Transverse colon (tissue), 4 donors: ENCODE results near the gene EHD2.

Experiments
- CTCF ChIP-seq, 5 experiments: fragments of 200-600 bp in 3 of 5; fragments of 450-650 bp in 2 of 5; sonication (generic) in 3 of 5; IDR thresholded peaks; 1 replicate in 2 of 5; 2 replicates in 3 of 5; pipeline ENCODE4 v1.5.1; 2016 to 2017; ENCODE audit warnings: antibody characterized with exemption in 5 of 5, inconsistent platforms in 3 of 5, mild to moderate bottlenecking in 2 of 5, moderate library complexity in 1 of 5
- EP300 ChIP-seq: sonication (generic); formaldehyde crosslinking; IDR thresholded peaks from one replicate; pipeline ENCODE4 v1.6.1; 2017; ENCODE audit warnings: antibody characterized with exemption, low read depth
- POLR2A ChIP-seq: fragments of 450-650 bp; IDR thresholded peaks from one replicate; pipeline ENCODE4 v1.6.1; 2016; ENCODE audit warnings: antibody characterized with exemption, mild to moderate bottlenecking, moderate library complexity
- POLR2AphosphoS5 ChIP-seq, 3 donors: sonication (generic); formaldehyde crosslinking; IDR thresholded peaks; one replicate each; pipeline ENCODE4 v1.6.1; 2016; ENCODE audit warnings: antibody characterized with exemption in 3 of 3

- no peak for TF ChIP-seq CTCF (IDR thresholded peaks at IDR 0.05)
- no peak for TF ChIP-seq POLR2A
- TF ChIP-seq POLR2AphosphoS5 (IDR thresholded peaks at IDR 0.05) = no peak
- no peak for TF ChIP-seq EP300
Observed at GRCh38 chr19:47720669-47721422, 7.6 kb downstream of the EHD2 start.
